ENCODE data around the gene SSH2.

The SSH2 gene

GRCh38 chr17:29671661-29672060, 258.4 kb downstream of the SSH2 start:
- Histone ChIP-seq H3K14ac (ENCODE audit: low read length) (no peak overlapping the region), H3K9ac (ENCODE audit: low read depth, low read length, poor library complexity) (no peak overlapping the region), H3K4ac (ENCODE audit: low read length) (no peak overlapping the region), H2BK5ac (ENCODE audit: low read length) (no peak overlapping the region), H3K23ac (ENCODE audit: low read depth, low read length, poor library complexity) (no peak overlapping the region), H2AK5ac (ENCODE audit: low read depth, low read length) (no peak overlapping the region), H3K18ac (ENCODE audit: low read length) (no peak overlapping the region), H2AFZ (ENCODE audit: low read length) (no peak overlapping the region), H3K4me2 (ENCODE audit: insufficient read depth, low read length, poor library complexity, severe bottlenecking) (no peak overlapping the region), H2BK12ac (ENCODE audit: low read length) (no peak overlapping the region), H3K4me3 (ENCODE audit: low read length in 2 of 2) (no peak overlapping the region), H2BK120ac (ENCODE audit: low read depth, low read length) (no peak overlapping the region), H3K36me3 (replicated peaks in 1 of 2; ENCODE audit: control insufficient read depth in 2 of 2, insufficient read depth in 2 of 2, low read length in 2 of 2) (peaks cover 2 to 23% of the 10 kb centered on the region in 2 donors), H3K27me3 (ENCODE audit: control insufficient read depth in 3 of 3, insufficient read depth in 3 of 3, low read depth in 1 of 3, low read length in 3 of 3) (no peaks in the 10 kb centered on the region), H3K4me1 (ENCODE audit: control insufficient read depth in 2 of 2, insufficient read depth in 1 of 2, low read depth in 1 of 2, low read length in 2 of 2) (no peaks in the 10 kb centered on the region), H4K8ac (ENCODE audit: low read depth, low read length) (no peak overlapping the region), H4K91ac (ENCODE audit: low read depth, low read length, poor library complexity) (no peak overlapping the region), H3K27ac (replicated peaks; ENCODE audit: low read length) (no peak overlapping the region), H2BK15ac (ENCODE audit: low read length) (no peak overlapping the region), H3K79me1 (ENCODE audit: low read depth, low read length) (no peaks in the 10 kb centered on the region), H3K9me3 (replicated peaks in 1 of 2; ENCODE audit: control insufficient read depth in 2 of 2, insufficient read depth in 1 of 2, low read depth in 1 of 2, low read length in 2 of 2) (no peaks in the 10 kb centered on the region)
- WGBS, 2 donors (ENCODE audit: extremely low coverage in 2 of 2, insufficient read length in 2 of 2, insufficient replicate concordance in 1 of 2): no CpG with 5 or more reads among the region's 5 CpGs
- no peak for DNase-seq (ENCODE audit: low spot score)

- H3K18ac ChIP-seq (ENCODE audit: low read length): no peak overlapping the region
- no peak overlapping the region for H3K4me2 ChIP-seq (ENCODE audit: insufficient read depth, low read length, poor library complexity, severe bottlenecking)
- H3K36me3 ChIP-seq (replicated peaks in 1 of 2; ENCODE audit: control insufficient read depth in 2 of 2, insufficient read depth in 2 of 2, low read length in 2 of 2): peaks cover 2 to 32% of the 10 kb centered on the region in 2 donors
- H3K14ac ChIP-seq (ENCODE audit: low read length): no peak overlapping the region
- H3K23ac ChIP-seq (ENCODE audit: low read depth, low read length, poor library complexity): no peak overlapping the region
- H3K4me1 ChIP-seq (ENCODE audit: control insufficient read depth in 2 of 2, insufficient read depth in 1 of 2, low read depth in 1 of 2, low read length in 2 of 2): no peaks in the 10 kb centered on the region
- no peak overlapping the region for H2BK15ac ChIP-seq (ENCODE audit: low read length)
- no peak overlapping the region for H2AFZ ChIP-seq (ENCODE audit: low read length)
- H2BK5ac ChIP-seq (ENCODE audit: low read length): no peak overlapping the region
- H2BK120ac ChIP-seq (ENCODE audit: low read depth, low read length): no peak overlapping the region
- no peaks in the 10 kb centered on the region for H3K27me3 ChIP-seq (ENCODE audit: control insufficient read depth in 3 of 3, insufficient read depth in 3 of 3, low read depth in 1 of 3, low read length in 3 of 3)
- no peak overlapping the region for H2AK5ac ChIP-seq (ENCODE audit: low read depth, low read length)
- no peaks in the 10 kb centered on the region for H3K79me1 ChIP-seq (ENCODE audit: low read depth, low read length)
- H3K27ac ChIP-seq (replicated peaks; ENCODE audit: low read length): no peak overlapping the region
- no peak overlapping the region for H2BK12ac ChIP-seq (ENCODE audit: low read length)
- no peak overlapping the region for H3K9ac ChIP-seq (ENCODE audit: low read depth, low read length, poor library complexity)
- H4K8ac ChIP-seq (ENCODE audit: low read depth, low read length): no peak overlapping the region
- DNase-seq (ENCODE audit: low spot score): no peak
- no peak overlapping the region for H3K4ac ChIP-seq (ENCODE audit: low read length)
- no peaks in the 10 kb centered on the region for H3K9me3 ChIP-seq (replicated peaks in 1 of 2; ENCODE audit: control insufficient read depth in 2 of 2, insufficient read depth in 1 of 2, low read depth in 1 of 2, low read length in 2 of 2)
- no peak overlapping the region for H3K4me3 ChIP-seq (ENCODE audit: low read length in 2 of 2)
- H4K91ac ChIP-seq (ENCODE audit: low read depth, low read length, poor library complexity): no peak overlapping the region
Observed at GRCh38 chr17:29669266-29669665, 260.8 kb downstream of the SSH2 start.

- no peak overlapping the region for H3K4ac ChIP-seq (ENCODE audit: low read length)
Observed at GRCh38 chr17:29667969-29668368, 262.1 kb downstream of the SSH2 start.

GRCh38 chr17:29665481-29665810, 264.6 kb downstream of the SSH2 start:
- no peak overlapping the region for H2AK5ac ChIP-seq (ENCODE audit: low read depth, low read length)
- no peak overlapping the region for H4K91ac ChIP-seq (ENCODE audit: low read depth, low read length, poor library complexity)
- H2BK12ac ChIP-seq (ENCODE audit: low read length): no peak overlapping the region
- peaks cover 0 to 19% of the 10 kb centered on the region in 2 donors for H3K36me3 ChIP-seq (replicated peaks in 1 of 2; ENCODE audit: control insufficient read depth in 2 of 2, insufficient read depth in 2 of 2, low read length in 2 of 2)
- peaks cover 0 to 3% of the 10 kb centered on the region in 2 donors for H3K4me1 ChIP-seq (ENCODE audit: control insufficient read depth in 2 of 2, insufficient read depth in 1 of 2, low read depth in 1 of 2, low read length in 2 of 2)
- no peak overlapping the region for H3K14ac ChIP-seq (ENCODE audit: low read length)
- no peak overlapping the region for H3K18ac ChIP-seq (ENCODE audit: low read length)
- no peak overlapping the region for H2BK120ac ChIP-seq (ENCODE audit: low read depth, low read length)
- no CpG with 5 or more reads among the region's 1 CpG for WGBS, 2 donors (ENCODE audit: extremely low coverage in 2 of 2, insufficient read length in 2 of 2, insufficient replicate concordance in 1 of 2)
- H3K9me3 ChIP-seq (replicated peaks in 1 of 2; ENCODE audit: control insufficient read depth in 2 of 2, insufficient read depth in 1 of 2, low read depth in 1 of 2, low read length in 2 of 2): no peaks in the 10 kb centered on the region
- no peaks in the 10 kb centered on the region for H3K27me3 ChIP-seq (ENCODE audit: control insufficient read depth in 3 of 3, insufficient read depth in 3 of 3, low read depth in 1 of 3, low read length in 3 of 3)
- no peaks in the 10 kb centered on the region for H3K79me1 ChIP-seq (ENCODE audit: low read depth, low read length)
- no peak overlapping the region for H3K23ac ChIP-seq (ENCODE audit: low read depth, low read length, poor library complexity)
- no peak overlapping the region for H3K9ac ChIP-seq (ENCODE audit: low read depth, low read length, poor library complexity)
- H3K4me3 ChIP-seq (ENCODE audit: low read length in 2 of 2): no peak overlapping the region
- H3K4me2 ChIP-seq (ENCODE audit: insufficient read depth, low read length, poor library complexity, severe bottlenecking): no peak overlapping the region
- no peak overlapping the region for H2BK15ac ChIP-seq (ENCODE audit: low read length)
- no peak overlapping the region for H4K8ac ChIP-seq (ENCODE audit: low read depth, low read length)
- no peak overlapping the region for H2BK5ac ChIP-seq (ENCODE audit: low read length)
- no peak for DNase-seq (ENCODE audit: low spot score)
- no peak overlapping the region for H3K27ac ChIP-seq (replicated peaks; ENCODE audit: low read length)
- no peak overlapping the region for H2AFZ ChIP-seq (ENCODE audit: low read length)
- no peak overlapping the region for H3K4ac ChIP-seq (ENCODE audit: low read length)

More at GRCh38 chr17:29667969-29668368, 262.1 kb downstream of the SSH2 start:
- DNase-seq (ENCODE audit: low spot score): no peak
- Histone ChIP-seq H3K9me3 (replicated peaks in 1 of 2; ENCODE audit: control insufficient read depth in 2 of 2, insufficient read depth in 1 of 2, low read depth in 1 of 2, low read length in 2 of 2) (no peaks in the 10 kb centered on the region), H2AFZ (ENCODE audit: low read length) (no peak overlapping the region), H3K4me3 (ENCODE audit: low read length in 2 of 2) (no peak overlapping the region), H4K91ac (ENCODE audit: low read depth, low read length, poor library complexity) (no peak overlapping the region), H3K14ac (ENCODE audit: low read length) (no peak overlapping the region), H3K36me3 (replicated peaks in 1 of 2; ENCODE audit: control insufficient read depth in 2 of 2, insufficient read depth in 2 of 2, low read length in 2 of 2) (peaks cover 2 to 32% of the 10 kb centered on the region in 2 donors), H3K18ac (ENCODE audit: low read length) (no peak overlapping the region), H3K27ac (replicated peaks; ENCODE audit: low read length) (no peak overlapping the region), H3K4me1 (ENCODE audit: control insufficient read depth in 2 of 2, insufficient read depth in 1 of 2, low read depth in 1 of 2, low read length in 2 of 2) (peaks cover 0 to 3% of the 10 kb centered on the region in 2 donors), H4K8ac (ENCODE audit: low read depth, low read length) (no peak overlapping the region), H3K9ac (ENCODE audit: low read depth, low read length, poor library complexity) (no peak overlapping the region), H3K4me2 (ENCODE audit: insufficient read depth, low read length, poor library complexity, severe bottlenecking) (no peak overlapping the region), H2BK120ac (ENCODE audit: low read depth, low read length) (no peak overlapping the region), H3K27me3 (ENCODE audit: control insufficient read depth in 3 of 3, insufficient read depth in 3 of 3, low read depth in 1 of 3, low read length in 3 of 3) (no peaks in the 10 kb centered on the region), H3K79me1 (ENCODE audit: low read depth, low read length) (no peaks in the 10 kb centered on the region), H2BK12ac (ENCODE audit: low read length) (no peak overlapping the region), H2BK15ac (ENCODE audit: low read length) (no peak overlapping the region), H3K23ac (ENCODE audit: low read depth, low read length, poor library complexity) (no peak overlapping the region), H2BK5ac (ENCODE audit: low read length) (no peak overlapping the region), H2AK5ac (ENCODE audit: low read depth, low read length) (no peak overlapping the region)
